ENCODE results near the gene KLK14.

GRCh38 chr19:51102991-51103390, 20.3 kb upstream of the KLK14 start:
- no peak for TF ChIP-seq EP300 (conservative IDR thresholded peaks at IDR 0.05; ENCODE audit: poor library complexity, severe bottlenecking)
- TF ChIP-seq, protein P1, sequence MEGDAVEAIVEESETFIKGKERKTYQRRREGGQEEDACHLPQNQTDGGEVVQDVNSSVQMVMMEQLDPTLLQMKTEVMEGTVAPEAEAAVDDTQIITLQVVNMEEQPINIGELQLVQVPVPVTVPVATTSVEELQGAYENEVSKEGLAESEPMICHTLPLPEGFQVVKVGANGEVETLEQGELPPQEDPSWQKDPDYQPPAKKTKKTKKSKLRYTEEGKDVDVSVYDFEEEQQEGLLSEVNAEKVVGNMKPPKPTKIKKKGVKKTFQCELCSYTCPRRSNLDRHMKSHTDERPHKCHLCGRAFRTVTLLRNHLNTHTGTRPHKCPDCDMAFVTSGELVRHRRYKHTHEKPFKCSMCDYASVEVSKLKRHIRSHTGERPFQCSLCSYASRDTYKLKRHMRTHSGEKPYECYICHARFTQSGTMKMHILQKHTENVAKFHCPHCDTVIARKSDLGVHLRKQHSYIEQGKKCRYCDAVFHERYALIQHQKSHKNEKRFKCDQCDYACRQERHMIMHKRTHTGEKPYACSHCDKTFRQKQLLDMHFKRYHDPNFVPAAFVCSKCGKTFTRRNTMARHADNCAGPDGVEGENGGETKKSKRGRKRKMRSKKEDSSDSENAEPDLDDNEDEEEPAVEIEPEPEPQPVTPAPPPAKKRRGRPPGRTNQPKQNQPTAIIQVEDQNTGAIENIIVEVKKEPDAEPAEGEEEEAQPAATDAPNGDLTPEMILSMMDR (IDR thresholded peaks at IDR 0.05; ENCODE audit: poor library complexity, severe bottlenecking) = no peak
